DMS 273 (cell line): Measurements from ENCODE around the gene LAMC1.

Experiments
- DNase-seq: peaks from one replicate; lab custom pipeline; 2025; ENCODE audit not compliant: unreplicated experiment; lab: John Stamatoyannopoulos, UW

The LAMC1 gene

GRCh38 chr1:183103147-183103546 lies 79.9 kb downstream of the LAMC1 start:
- no peak for DNase-seq

- DNase-seq = no peak
Observed at GRCh38 chr1:183103577-183103976, 80.4 kb downstream of the LAMC1 start.

GRCh38 chr1:183105449-183105848 lies 82.2 kb downstream of the LAMC1 start:
- DNase-seq = no peak

- no peak for DNase-seq
Observed at GRCh38 chr1:183106166-183106565, 82.9 kb downstream of the LAMC1 start.

GRCh38 chr1:183106746-183107145 lies 83.5 kb downstream of the LAMC1 start:
- DNase-seq = no peak

GRCh38 chr1:183110326-183110880 lies 87.2 kb downstream of the LAMC1 start:
- no peak for DNase-seq

- peak; percentile 8 for DNase-seq
Observed at GRCh38 chr1:183114441-183114840, 91.2 kb downstream of the LAMC1 start.

GRCh38 chr1:183116416-183116815 lies 93.2 kb downstream of the LAMC1 start:
- DNase-seq = no peak

- no peak for DNase-seq
Observed at GRCh38 chr1:183121609-183122008, 98.4 kb downstream of the LAMC1 start.

- DNase-seq = no peak
Observed at GRCh38 chr1:183124259-183124658, 101.0 kb downstream of the LAMC1 start.

- DNase-seq = no peak
Observed at GRCh38 chr1:183125279-183125999, 102.2 kb downstream of the LAMC1 start.

- no peak for DNase-seq
Observed at GRCh38 chr1:183126000-183126366, 102.8 kb downstream of the LAMC1 start.

GRCh38 chr1:183126528-183126927 lies 103.3 kb downstream of the LAMC1 start:
- no peak for DNase-seq

- no peak for DNase-seq
Observed at GRCh38 chr1:183129921-183130690, 106.9 kb downstream of the LAMC1 start.

GRCh38 chr1:183131166-183131565 lies 107.9 kb downstream of the LAMC1 start:
- no peak for DNase-seq

GRCh38 chr1:183135336-183135735 lies 112.1 kb downstream of the LAMC1 start:
- DNase-seq = no peak

- no peak for DNase-seq
Observed at GRCh38 chr1:183137782-183138181, 114.6 kb downstream of the LAMC1 start.

GRCh38 chr1:183138301-183138700 lies 115.1 kb downstream of the LAMC1 start:
- DNase-seq = no peak

- no peak for DNase-seq
Observed at GRCh38 chr1:183139281-183139942, 116.2 kb downstream of the LAMC1 start.

GRCh38 chr1:183140633-183141032 lies 117.4 kb downstream of the LAMC1 start:
- no peak for DNase-seq

- no peak for DNase-seq
Observed at GRCh38 chr1:183142171-183142570, 119.0 kb downstream of the LAMC1 start.
